ENCODE measurements around the gene CHIC2.

The CHIC2 gene

DNA sequence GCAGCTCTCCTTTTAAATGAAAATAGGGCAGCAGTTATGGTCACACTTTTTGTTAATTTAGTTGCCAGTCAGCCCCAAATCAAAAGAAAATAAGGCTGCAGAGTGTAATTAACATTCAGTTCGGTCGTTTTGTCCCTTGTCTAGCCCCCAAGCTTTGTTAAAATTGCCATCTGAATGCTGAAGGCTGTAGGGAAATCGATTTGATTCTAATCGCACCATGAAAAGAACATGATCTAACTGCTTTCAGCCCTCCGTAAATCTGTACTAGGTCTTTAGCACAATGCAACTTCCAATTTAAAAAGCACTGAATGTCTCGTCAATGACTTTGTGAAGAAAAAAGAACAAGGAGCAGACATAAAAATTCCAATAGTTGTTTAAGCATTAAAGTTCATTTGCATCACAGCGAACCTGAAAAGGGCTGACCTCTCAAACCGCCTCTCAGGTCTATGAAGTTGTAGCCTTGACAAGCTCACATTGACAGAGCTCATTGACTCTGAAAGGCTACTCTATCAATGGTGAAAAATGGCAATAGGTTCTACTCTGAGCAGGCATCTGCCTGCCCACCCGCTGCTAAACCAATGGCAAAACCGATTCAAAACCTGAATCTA, 48.9 kb downstream of the CHIC2 start:
- no peak for ATAC-seq (ENCODE audit: low read depth)
- H3K36me3 ChIP-seq (ENCODE audit: low read depth) = peaks cover 35% of the 10 kb centered on the region
- H3K27ac ChIP-seq (ENCODE audit: poor library complexity, severe bottlenecking) = no peak overlapping the region
- no peak for DNase-seq (ENCODE audit: low spot score)
- no peak overlapping the region for H3K4me3 ChIP-seq (ENCODE audit: severe bottlenecking)
- TF ChIP-seq, protein P1, sequence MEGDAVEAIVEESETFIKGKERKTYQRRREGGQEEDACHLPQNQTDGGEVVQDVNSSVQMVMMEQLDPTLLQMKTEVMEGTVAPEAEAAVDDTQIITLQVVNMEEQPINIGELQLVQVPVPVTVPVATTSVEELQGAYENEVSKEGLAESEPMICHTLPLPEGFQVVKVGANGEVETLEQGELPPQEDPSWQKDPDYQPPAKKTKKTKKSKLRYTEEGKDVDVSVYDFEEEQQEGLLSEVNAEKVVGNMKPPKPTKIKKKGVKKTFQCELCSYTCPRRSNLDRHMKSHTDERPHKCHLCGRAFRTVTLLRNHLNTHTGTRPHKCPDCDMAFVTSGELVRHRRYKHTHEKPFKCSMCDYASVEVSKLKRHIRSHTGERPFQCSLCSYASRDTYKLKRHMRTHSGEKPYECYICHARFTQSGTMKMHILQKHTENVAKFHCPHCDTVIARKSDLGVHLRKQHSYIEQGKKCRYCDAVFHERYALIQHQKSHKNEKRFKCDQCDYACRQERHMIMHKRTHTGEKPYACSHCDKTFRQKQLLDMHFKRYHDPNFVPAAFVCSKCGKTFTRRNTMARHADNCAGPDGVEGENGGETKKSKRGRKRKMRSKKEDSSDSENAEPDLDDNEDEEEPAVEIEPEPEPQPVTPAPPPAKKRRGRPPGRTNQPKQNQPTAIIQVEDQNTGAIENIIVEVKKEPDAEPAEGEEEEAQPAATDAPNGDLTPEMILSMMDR (IDR thresholded peaks at IDR 0.05; ENCODE audit: poor library complexity, severe bottlenecking) = no peak
- no peaks in the 10 kb centered on the region for H3K9me3 ChIP-seq (ENCODE audit: severe bottlenecking)
- no peaks in the 10 kb centered on the region for H3K27me3 ChIP-seq (ENCODE audit: insufficient read depth, poor library complexity, severe bottlenecking)
- peaks cover 15% of the 10 kb centered on the region for H3K4me1 ChIP-seq (ENCODE audit: insufficient read depth, poor library complexity, severe bottlenecking)

DNA sequence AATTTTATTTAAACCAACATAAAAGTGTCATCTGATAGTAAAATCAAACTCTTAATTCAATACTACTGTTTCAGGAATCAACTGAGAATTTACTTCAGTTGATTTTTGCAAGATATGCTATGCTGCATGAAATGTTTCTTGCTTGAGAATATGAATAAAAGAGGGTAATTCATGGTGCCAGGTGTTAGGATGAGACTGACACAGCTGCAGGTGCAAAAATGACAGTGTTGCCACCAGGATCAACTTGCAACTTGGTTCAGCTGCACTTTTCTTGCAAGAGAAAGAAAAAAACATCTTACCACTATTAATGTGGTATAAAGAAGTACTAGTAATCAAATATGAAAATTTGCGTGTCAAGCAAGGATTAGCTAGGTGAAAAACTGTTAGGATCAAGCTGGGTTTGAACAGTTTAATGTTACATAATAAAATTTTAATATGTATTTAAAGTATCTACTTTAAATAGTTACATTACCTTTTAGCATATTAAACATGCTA, 49.7 kb downstream of the CHIC2 start:
- TF ChIP-seq, protein P1 (IDR thresholded peaks at IDR 0.05; ENCODE audit: poor library complexity, severe bottlenecking) = no peak
- no peak for ATAC-seq (ENCODE audit: low read depth)
- no peak overlapping the region for H3K4me3 ChIP-seq (ENCODE audit: severe bottlenecking)
- peaks cover 38% of the 10 kb centered on the region for H3K36me3 ChIP-seq (ENCODE audit: low read depth)
- H3K27me3 ChIP-seq (ENCODE audit: insufficient read depth, poor library complexity, severe bottlenecking) = no peaks in the 10 kb centered on the region
- no peaks in the 10 kb centered on the region for H3K9me3 ChIP-seq (ENCODE audit: severe bottlenecking)
- peaks cover 15% of the 10 kb centered on the region for H3K4me1 ChIP-seq (ENCODE audit: insufficient read depth, poor library complexity, severe bottlenecking)
- H3K27ac ChIP-seq (ENCODE audit: poor library complexity, severe bottlenecking) = no peak overlapping the region
- no peak for DNase-seq (ENCODE audit: low spot score)

DNA sequence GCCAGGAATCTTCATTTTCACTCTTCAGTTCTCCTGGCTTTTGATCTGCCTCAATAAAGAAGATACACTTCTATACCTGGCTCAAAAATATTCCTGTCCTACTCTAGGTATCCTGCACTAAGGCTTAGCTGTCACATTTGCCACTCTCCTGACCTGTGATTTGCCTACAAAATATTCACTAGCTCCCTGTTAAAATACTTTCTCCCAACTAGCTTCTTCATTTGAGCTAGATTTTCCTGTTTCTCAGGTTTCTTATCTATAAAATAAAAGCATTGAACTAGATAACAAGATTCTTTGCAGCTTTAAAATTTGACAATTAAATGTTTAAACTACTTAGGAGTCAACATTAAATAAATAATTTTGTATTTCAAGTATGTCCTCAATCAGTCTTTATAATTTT, 53.2 kb downstream of the CHIC2 start:
- H3K27ac ChIP-seq (ENCODE audit: poor library complexity, severe bottlenecking) = no peak overlapping the region
- TF ChIP-seq, protein P1 (IDR thresholded peaks at IDR 0.05; ENCODE audit: poor library complexity, severe bottlenecking) = no peak
- DNase-seq (ENCODE audit: low spot score) (no peak), ATAC-seq (ENCODE audit: low read depth) (no peak)
- no peaks in the 10 kb centered on the region for H3K9me3 ChIP-seq (ENCODE audit: severe bottlenecking)
- peaks cover 3% of the 10 kb centered on the region for H3K4me1 ChIP-seq (ENCODE audit: insufficient read depth, poor library complexity, severe bottlenecking)
- H3K27me3 ChIP-seq (ENCODE audit: insufficient read depth, poor library complexity, severe bottlenecking) = no peaks in the 10 kb centered on the region
- H3K4me3 ChIP-seq (ENCODE audit: severe bottlenecking) = no peak overlapping the region
- H3K36me3 ChIP-seq (ENCODE audit: low read depth) = peaks cover 47% of the 10 kb centered on the region

DNA sequence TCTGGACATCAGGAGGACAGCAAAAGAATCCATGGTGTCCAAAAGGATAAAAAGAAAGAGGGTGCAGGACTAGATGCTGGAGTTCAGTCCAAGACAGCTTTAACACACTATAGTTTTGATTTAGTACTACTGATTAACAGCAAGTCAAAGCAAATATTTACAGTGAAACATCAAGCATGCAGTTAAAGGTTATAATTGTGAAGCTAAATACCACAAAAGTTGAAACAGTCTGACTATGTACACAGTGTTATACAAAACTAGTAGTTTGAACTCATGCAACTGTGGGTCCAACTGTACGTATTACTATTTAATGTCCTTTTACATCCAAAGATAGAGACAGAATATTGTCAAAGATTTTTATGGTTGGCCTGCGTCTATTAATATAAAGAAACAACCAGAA, 57.6 kb downstream of the CHIC2 start:
- H3K36me3 ChIP-seq (ENCODE audit: low read depth) = peaks cover 50% of the 10 kb centered on the region
- H3K4me1 ChIP-seq (ENCODE audit: insufficient read depth, poor library complexity, severe bottlenecking) = peaks cover 13% of the 10 kb centered on the region
- ATAC-seq (ENCODE audit: low read depth) (no peak), DNase-seq (ENCODE audit: low spot score) (no peak)
- H3K9me3 ChIP-seq (ENCODE audit: severe bottlenecking) = no peaks in the 10 kb centered on the region
- no peak overlapping the region for H3K4me3 ChIP-seq (ENCODE audit: severe bottlenecking)
- no peaks in the 10 kb centered on the region for H3K27me3 ChIP-seq (ENCODE audit: insufficient read depth, poor library complexity, severe bottlenecking)
- TF ChIP-seq, protein P1 (IDR thresholded peaks at IDR 0.05; ENCODE audit: poor library complexity, severe bottlenecking) = no peak
- H3K27ac ChIP-seq (ENCODE audit: poor library complexity, severe bottlenecking) = no peak overlapping the region

DNA sequence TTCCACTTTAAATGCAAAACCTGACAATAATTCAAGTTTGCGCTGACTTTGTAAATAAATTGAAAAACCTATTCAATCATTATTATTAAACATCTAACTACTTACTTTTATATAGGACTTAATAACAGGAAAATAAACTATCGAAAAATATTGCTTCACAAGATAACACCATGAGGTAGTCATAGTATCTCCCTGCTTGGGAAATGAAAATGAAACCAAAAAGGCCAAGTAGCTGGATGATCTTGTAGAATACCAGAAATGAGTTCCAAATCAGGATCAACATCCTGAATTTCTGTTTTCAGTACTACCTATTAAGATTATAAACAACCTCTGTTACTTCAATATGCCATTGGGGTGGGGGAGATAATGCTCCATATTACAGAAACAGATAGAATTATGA, 58.9 kb downstream of the CHIC2 start:
- no peak for DNase-seq (ENCODE audit: low spot score)
- Histone ChIP-seq H3K9me3 (ENCODE audit: severe bottlenecking) (no peaks in the 10 kb centered on the region), H3K27ac (ENCODE audit: poor library complexity, severe bottlenecking) (no peak overlapping the region), H3K4me3 (ENCODE audit: severe bottlenecking) (no peak overlapping the region), H3K27me3 (ENCODE audit: insufficient read depth, poor library complexity, severe bottlenecking) (no peaks in the 10 kb centered on the region), H3K4me1 (ENCODE audit: insufficient read depth, poor library complexity, severe bottlenecking) (peaks cover 11% of the 10 kb centered on the region), H3K36me3 (ENCODE audit: low read depth) (peaks cover 50% of the 10 kb centered on the region)
- ATAC-seq (ENCODE audit: low read depth) = no peak
- TF ChIP-seq, protein P1 (IDR thresholded peaks at IDR 0.05; ENCODE audit: poor library complexity, severe bottlenecking) = no peak
